ENCODE measurements around the gene TTC33. TPM values are rescaled to one million over a fixed set of nuclear protein-coding genes. Genes with fewer than 3 reads are reported as not detected.
"Not testable (repeated sequence)": the region's sequence is repeated elsewhere in the genome, so short reads cannot be mapped to it uniquely, and the experiment has no call there.

Gene TTC33
- polyA plus RNA-seq, 1 donor from 2014 or later = 14.5 TPM

GRCh38 chr5:40674661-40675235 is 81.0 kb downstream of the TTC33 start:
- Mint-ChIP-seq H3K27me3 (no peaks in the 10 kb centered on the region), H3K36me3 (no peaks in the 10 kb centered on the region), H3K4me1 (peaks cover 12 to 20% (median 17%) of the 10 kb centered on the region in 3 donors), H3K9me3 (no peaks in the 10 kb centered on the region), H3K27ac (no peak overlapping the region), H3K4me3 (no peak overlapping the region)

- Mint-ChIP-seq H3K27me3 (no peaks in the 10 kb centered on the region), H3K9me3 (no peaks in the 10 kb centered on the region), H3K4me1 (peaks cover 0 to 11% (median 11%) of the 10 kb centered on the region in 3 donors), H3K36me3 (no peaks in the 10 kb centered on the region), H3K4me3 (no peak overlapping the region), H3K27ac (no peak overlapping the region)
Observed at GRCh38 chr5:40672425-40672824, 83.3 kb downstream of the TTC33 start.

- Mint-ChIP-seq H3K27me3 (no peaks in the 10 kb centered on the region), H3K27ac (peak overlapping the region in 1 of 3 donors; percentile 20), H3K4me3 (no peak overlapping the region), H3K9me3 (no peaks in the 10 kb centered on the region), H3K4me1 (peaks cover 0 to 8% (median 7%) of the 10 kb centered on the region in 3 donors), H3K36me3 (no peaks in the 10 kb centered on the region)
Observed at GRCh38 chr5:40669606-40670390, 86.0 kb downstream of the TTC33 start.

GRCh38 chr5:40667161-40667663 is 88.5 kb downstream of the TTC33 start:
- no peaks in the 10 kb centered on the region for H3K36me3 Mint-ChIP-seq
- H3K27ac Mint-ChIP-seq = no peak overlapping the region
- H3K4me1 Mint-ChIP-seq = peaks cover 0 to 2% (median under 1%) of the 10 kb centered on the region in 3 donors
- H3K9me3 Mint-ChIP-seq = no peaks in the 10 kb centered on the region
- H3K27me3 Mint-ChIP-seq = no peaks in the 10 kb centered on the region
- no peak overlapping the region for H3K4me3 Mint-ChIP-seq

GRCh38 chr5:40666657-40667056 is 89.1 kb downstream of the TTC33 start:
- Mint-ChIP-seq H3K4me3 (peak overlapping the region in 1 of 4 donors; percentile 17), H3K27ac (no peak overlapping the region), H3K9me3 (no peaks in the 10 kb centered on the region), H3K4me1 (peaks cover 0 to 1% (median 0%) of the 10 kb centered on the region in 3 donors), H3K27me3 (no peaks in the 10 kb centered on the region), H3K36me3 (no peaks in the 10 kb centered on the region)

GRCh38 chr5:40665635-40666298 is 90.0 kb downstream of the TTC33 start:
- Mint-ChIP-seq H3K27me3 (no peaks in the 10 kb centered on the region), H3K9me3 (no peaks in the 10 kb centered on the region), H3K4me3 (no peak overlapping the region), H3K36me3 (no peaks in the 10 kb centered on the region), H3K27ac (no peak overlapping the region), H3K4me1 (peaks cover 0 to 1% (median 0%) of the 10 kb centered on the region in 3 donors)

- Mint-ChIP-seq H3K27ac (no peak overlapping the region), H3K4me3 (no peak overlapping the region), H3K4me1 (peaks cover 0 to 2% (median 1%) of the 10 kb centered on the region in 3 donors), H3K9me3 (no peaks in the 10 kb centered on the region), H3K27me3 (no peaks in the 10 kb centered on the region), H3K36me3 (no peaks in the 10 kb centered on the region)
Observed at GRCh38 chr5:40660751-40661150, 95.0 kb downstream of the TTC33 start.

GRCh38 chr5:40656766-40657165 is 99.0 kb downstream of the TTC33 start:
- no peak overlapping the region for H3K27ac Mint-ChIP-seq
- peaks cover 7 to 11% (median 10%) of the 10 kb centered on the region in 3 donors for H3K4me1 Mint-ChIP-seq
- no peaks in the 10 kb centered on the region for H3K9me3 Mint-ChIP-seq
- H3K4me3 Mint-ChIP-seq = no peak overlapping the region
- no peaks in the 10 kb centered on the region for H3K27me3 Mint-ChIP-seq
- peaks cover 2% of the 10 kb centered on the region for H3K36me3 Mint-ChIP-seq

GRCh38 chr5:40656091-40656490 is 99.7 kb downstream of the TTC33 start:
- not testable (repeated sequence) for H3K9me3 Mint-ChIP-seq, H3K4me3 Mint-ChIP-seq, H3K27ac Mint-ChIP-seq, H3K27me3 Mint-ChIP-seq, H3K36me3 Mint-ChIP-seq
- H3K4me1 Mint-ChIP-seq = peaks cover 7 to 11% (median 10%) of the 10 kb centered on the region in 3 donors

GRCh38 chr5:40655138-40655537 is 100.6 kb downstream of the TTC33 start:
- peaks cover 7 to 10% (median 10%) of the 10 kb centered on the region in 3 donors for H3K4me1 Mint-ChIP-seq

GRCh38 chr5:40654377-40654991 is 101.3 kb downstream of the TTC33 start:
- H3K4me3 Mint-ChIP-seq = peak overlapping the region in 1 of 4 donors; percentile 75
- H3K36me3 Mint-ChIP-seq = peaks cover 2% of the 10 kb centered on the region
- H3K4me1 Mint-ChIP-seq = peaks cover 7 to 13% (median 10%) of the 10 kb centered on the region in 3 donors
- H3K27me3 Mint-ChIP-seq = no peaks in the 10 kb centered on the region
- no peaks in the 10 kb centered on the region for H3K9me3 Mint-ChIP-seq
- H3K27ac Mint-ChIP-seq = no peak overlapping the region

More at GRCh38 chr5:40655138-40655537, 100.6 kb downstream of the TTC33 start:
- Mint-ChIP-seq H3K9me3 (no peaks in the 10 kb centered on the region), H3K36me3 (peaks cover 2% of the 10 kb centered on the region), H3K4me3 (no peak overlapping the region), H3K27ac (no peak overlapping the region), H3K27me3 (no peaks in the 10 kb centered on the region)

- H3K4me1 Mint-ChIP-seq = peaks cover 7 to 14% (median 10%) of the 10 kb centered on the region in 3 donors
- peak overlapping the region in 1 of 3 donors; percentile 25 for H3K27ac Mint-ChIP-seq
- H3K9me3 Mint-ChIP-seq = no peaks in the 10 kb centered on the region
- peak overlapping the region in 1 of 4 donors; percentile 49 for H3K4me3 Mint-ChIP-seq
- peaks cover 2% of the 10 kb centered on the region for H3K36me3 Mint-ChIP-seq
- no peaks in the 10 kb centered on the region for H3K27me3 Mint-ChIP-seq
Observed at GRCh38 chr5:40653221-40654022, 102.3 kb downstream of the TTC33 start.

- no peak overlapping the region for H3K27ac Mint-ChIP-seq
- peak overlapping the region in 1 of 4 donors; percentile 34 for H3K4me3 Mint-ChIP-seq
- peaks cover 7 to 14% (median 10%) of the 10 kb centered on the region in 3 donors for H3K4me1 Mint-ChIP-seq
- H3K9me3 Mint-ChIP-seq = no peaks in the 10 kb centered on the region
- peaks cover 2% of the 10 kb centered on the region for H3K36me3 Mint-ChIP-seq
- H3K27me3 Mint-ChIP-seq = no peaks in the 10 kb centered on the region
Observed at GRCh38 chr5:40652441-40653220, 103.1 kb downstream of the TTC33 start.
